VCaP (cell line): Measurements from ENCODE around the gene PACSIN3.

Experiments used
- H3K27ac ChIP-seq: fragments of 450-650 bp; 2 replicates; pipeline ENCODE4 v1.5.1; 2017
- TF ChIP-seq, protein P1 (sequence below): fragments of 450-650 bp; conservative IDR thresholded peaks from 2 replicates; pipeline ENCODE4 v1.5.1; 2017; ENCODE audit warnings: mild to moderate bottlenecking, moderate library complexity

The PACSIN3 gene

GRCh38 chr11:47183031-47183856 lies 3.0 kb downstream of the PACSIN3 start:
- no peak overlapping the region for H3K27ac ChIP-seq

GRCh38 chr11:47182380-47182779 lies 3.9 kb downstream of the PACSIN3 start:
- H3K27ac ChIP-seq = no peak overlapping the region
- TF ChIP-seq, protein P1, sequence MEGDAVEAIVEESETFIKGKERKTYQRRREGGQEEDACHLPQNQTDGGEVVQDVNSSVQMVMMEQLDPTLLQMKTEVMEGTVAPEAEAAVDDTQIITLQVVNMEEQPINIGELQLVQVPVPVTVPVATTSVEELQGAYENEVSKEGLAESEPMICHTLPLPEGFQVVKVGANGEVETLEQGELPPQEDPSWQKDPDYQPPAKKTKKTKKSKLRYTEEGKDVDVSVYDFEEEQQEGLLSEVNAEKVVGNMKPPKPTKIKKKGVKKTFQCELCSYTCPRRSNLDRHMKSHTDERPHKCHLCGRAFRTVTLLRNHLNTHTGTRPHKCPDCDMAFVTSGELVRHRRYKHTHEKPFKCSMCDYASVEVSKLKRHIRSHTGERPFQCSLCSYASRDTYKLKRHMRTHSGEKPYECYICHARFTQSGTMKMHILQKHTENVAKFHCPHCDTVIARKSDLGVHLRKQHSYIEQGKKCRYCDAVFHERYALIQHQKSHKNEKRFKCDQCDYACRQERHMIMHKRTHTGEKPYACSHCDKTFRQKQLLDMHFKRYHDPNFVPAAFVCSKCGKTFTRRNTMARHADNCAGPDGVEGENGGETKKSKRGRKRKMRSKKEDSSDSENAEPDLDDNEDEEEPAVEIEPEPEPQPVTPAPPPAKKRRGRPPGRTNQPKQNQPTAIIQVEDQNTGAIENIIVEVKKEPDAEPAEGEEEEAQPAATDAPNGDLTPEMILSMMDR = no peak

More at GRCh38 chr11:47183031-47183856, 3.0 kb downstream of the PACSIN3 start:
- TF ChIP-seq, protein P1 = no peak

DNA sequence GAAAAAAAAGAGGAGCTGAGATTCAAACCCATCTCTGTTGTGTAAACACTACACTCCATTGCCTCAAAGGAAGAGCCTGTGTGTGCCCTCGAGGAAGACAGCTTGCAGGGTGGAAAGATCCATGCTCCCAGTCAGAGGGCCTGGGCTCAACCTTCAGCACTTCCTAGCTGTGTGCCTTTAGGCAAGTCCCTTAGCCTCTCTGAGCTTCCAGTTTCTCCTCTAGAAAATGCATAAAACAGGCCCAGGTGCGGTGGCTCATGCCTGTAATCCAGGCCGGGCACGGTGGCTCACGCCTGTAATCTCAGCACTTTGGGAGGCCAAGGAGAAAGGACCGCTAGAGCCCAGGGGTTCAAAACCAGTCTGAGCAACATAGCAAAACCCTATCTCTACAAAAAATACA lies 5.0 kb downstream of the PACSIN3 start:
- TF ChIP-seq, protein P1 = no peak
- no peak overlapping the region for H3K27ac ChIP-seq

DNA sequence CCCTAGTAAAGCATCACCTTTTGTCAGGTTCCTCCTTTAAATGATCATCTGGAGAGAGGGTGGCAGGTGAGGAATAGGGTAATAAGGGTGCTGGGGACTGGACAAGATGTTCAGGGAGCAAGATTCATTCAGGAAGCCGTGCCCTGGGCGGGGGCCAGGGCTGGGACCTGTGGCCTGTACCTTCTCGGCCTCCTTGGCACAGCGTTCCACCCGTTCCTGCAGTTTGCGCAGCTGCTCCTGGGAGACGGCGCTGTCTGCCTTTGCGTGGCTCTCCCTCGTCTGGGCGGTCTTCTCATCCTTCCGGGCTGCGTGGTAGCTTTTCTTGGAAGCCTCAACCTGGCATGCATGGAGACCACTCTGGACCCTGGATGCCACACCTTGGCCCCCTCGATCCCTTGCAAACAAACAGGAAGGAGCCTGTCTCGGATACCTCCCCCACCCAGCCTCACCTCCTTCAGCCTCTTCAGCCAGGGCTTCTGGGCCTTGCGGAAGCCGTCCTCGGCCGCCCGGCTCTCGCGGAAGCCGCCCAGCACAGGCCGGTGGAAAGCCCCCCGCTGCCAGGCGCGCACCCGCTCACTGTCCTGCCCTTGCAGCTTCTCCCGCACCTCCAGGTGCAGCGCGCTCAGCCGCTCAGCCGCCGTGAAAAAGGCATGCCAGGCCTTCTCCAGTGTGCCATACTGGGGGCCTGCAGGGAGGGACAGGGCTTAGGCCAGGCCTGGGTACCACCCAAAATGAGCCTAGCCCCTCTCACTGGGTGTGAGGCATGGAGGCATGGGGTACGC lies 6.0 kb downstream of the PACSIN3 start:
- TF ChIP-seq, protein P1 = no peak
- H3K27ac ChIP-seq = no peak overlapping the region

DNA sequence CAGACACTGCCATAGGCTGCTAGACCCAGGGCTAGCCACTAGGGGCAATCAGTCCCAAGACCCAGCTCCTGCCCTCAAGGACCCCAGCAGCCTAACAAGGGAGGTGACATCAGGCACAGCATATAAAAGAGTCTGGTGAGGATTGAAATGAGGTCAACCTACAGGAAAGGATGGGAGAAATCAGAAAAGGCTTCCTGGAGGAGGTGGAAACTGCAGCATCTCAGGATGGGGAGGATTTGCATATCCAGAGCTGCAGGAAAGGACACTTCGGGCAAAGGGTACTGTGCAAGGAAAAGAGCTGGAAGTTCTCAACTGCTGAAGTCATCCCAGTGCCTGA lies 6.6 kb downstream of the PACSIN3 start:
- H3K27ac ChIP-seq = no peak overlapping the region

DNA sequence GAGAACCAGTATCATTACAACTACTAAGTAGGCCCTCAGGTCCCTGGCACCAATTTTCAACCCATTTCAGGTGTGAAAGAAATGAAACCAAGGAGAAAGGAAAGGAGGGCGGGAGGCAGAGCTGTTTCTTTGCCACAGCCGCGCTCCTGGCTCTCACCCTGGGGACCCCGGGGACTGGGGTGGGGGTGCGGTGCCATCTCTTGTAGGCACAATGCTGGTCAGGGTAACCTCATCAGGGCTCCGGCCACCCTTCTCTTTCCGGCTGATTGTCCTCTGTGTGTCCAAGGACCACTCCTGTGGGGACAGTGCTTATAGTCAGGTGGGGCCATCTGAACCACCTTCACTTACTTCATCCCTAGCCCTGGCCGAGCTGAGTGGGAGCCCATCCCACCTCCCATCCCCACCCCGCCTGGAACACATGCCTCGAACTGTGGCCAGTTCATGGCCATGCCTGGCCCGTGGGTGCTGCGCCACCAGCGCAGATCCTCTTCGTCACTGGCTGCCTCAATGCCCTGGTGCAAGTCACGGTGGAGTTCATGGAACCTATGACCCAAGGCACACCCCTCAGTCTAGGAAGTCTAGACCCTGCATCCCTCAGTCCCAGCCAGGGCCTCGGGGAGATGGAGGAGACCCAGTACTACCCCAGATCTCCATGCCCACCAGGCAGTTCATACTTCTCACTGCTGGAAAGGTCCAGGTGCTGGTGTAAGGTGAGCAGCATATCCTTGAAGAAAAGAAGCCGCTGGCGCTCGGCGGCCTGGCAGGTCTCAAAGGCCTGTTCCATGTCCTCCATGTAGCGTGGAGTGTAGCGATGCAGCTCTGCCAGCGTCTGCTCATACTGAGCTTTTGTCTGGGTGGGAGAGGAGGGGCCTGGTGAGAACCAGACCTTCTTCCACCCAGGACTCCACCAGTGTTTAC lies 7.2 kb downstream of the PACSIN3 start:
- peak overlapping the region; percentile 82 for H3K27ac ChIP-seq
- TF ChIP-seq, protein P1 = no peak

More for the DNA sequence above, 6.6 kb downstream of the PACSIN3 start:
- TF ChIP-seq, protein P1 = peak; percentile 64
